K562 (cell line): ENCODE measurements around the gene ARSK. TPM values are rescaled to one million over a fixed set of nuclear protein-coding genes. Genes with fewer than 3 reads are reported as not detected.

Source experiments
- CHCHD3 ChIP-seq: fragments of 250-450 bp; sonication (Bioruptor Pico); IDR thresholded peaks from 2 replicates; pipeline ENCODE4 v2.1.2; 2022; ENCODE audit warnings: mild to moderate bottlenecking
- DIDO1 ChIP-seq: fragments of 450-650 bp; IDR thresholded peaks from 2 replicates; pipeline ENCODE4 v1.6.1; 2016; ENCODE audit warnings: low read depth, missing biosample characterization, missing genetic modification characterization
- GABPA ChIP-seq: fragments of 200-800 bp; sonication (Bioruptor generic); conservative IDR thresholded peaks from 2 replicates; pipeline ENCODE4 v1.6.1; 2016; ENCODE audit warnings: low read depth, missing genetic modification characterization, missing compliant biosample characterization
- JUN ChIP-seq, 2 experiments: sonication (generic) in 1 of 2; formaldehyde crosslinking in 1 of 2; IDR thresholded peaks; 2 replicates each; pipeline versions ENCODE4 v1.6.1 to v1.8.0; 2012 to 2022; ENCODE audit warnings: borderline replicate concordance in 2 of 2, mild to moderate bottlenecking in 2 of 2, improper control_type of control experiment in 1 of 2, low read depth in 1 of 2, low read length in 1 of 2, missing genetic modification reagents in 1 of 2
- KLF1 ChIP-seq: fragments of 450-650 bp; IDR thresholded peaks from 2 replicates; pipeline ENCODE4 v1.6.1; 2016; ENCODE audit warnings: missing genetic modification characterization, missing compliant biosample characterization
- LEF1 ChIP-seq: fragments of 450-650 bp; IDR thresholded peaks from 2 replicates; pipeline ENCODE4 v1.6.1; 2016; ENCODE audit warnings: mild to moderate bottlenecking
- NCOA4 ChIP-seq: fragments of 450-650 bp; IDR thresholded peaks from 2 replicates; pipeline ENCODE4 v1.6.1; 2018; ENCODE audit warnings: mild to moderate bottlenecking; ENCODE audit not compliant: partially characterized antibody
- NFE2 ChIP-seq: IDR thresholded peaks from 2 replicates; pipeline ENCODE4 v1.6.1; 2014; ENCODE audit warnings: antibody characterized with exemption, low read depth
- PHB2 ChIP-seq: fragments of 450-650 bp; IDR thresholded peaks from 2 replicates; pipeline ENCODE4 v1.6.1; 2017; ENCODE audit warnings: low read depth
- PHF8 ChIP-seq: fragments of 200-600 bp; sonication (generic); IDR thresholded peaks from 2 replicates; pipeline ENCODE4 v1.6.1; 2012; ENCODE audit warnings: mixed run types, mild to moderate bottlenecking, inconsistent platforms, low read length, moderate library complexity, borderline replicate concordance
- POLR3G ChIP-seq: IDR thresholded peaks from 2 replicates; pipeline ENCODE4 v1.6.1; 2011; ENCODE audit not compliant: insufficient read length, insufficient replicate concordance; ENCODE audit errors: extremely low read depth
- RBBP5 ChIP-seq: fragments of 200-600 bp; sonication (generic); IDR thresholded peaks from 2 replicates; pipeline ENCODE4 v1.6.1; 2012; ENCODE audit warnings: borderline replicate concordance, mild to moderate bottlenecking, low read length, control low read depth, inconsistent platforms; ENCODE audit not compliant: insufficient read depth, poor library complexity, severe bottlenecking
- SAP30 ChIP-seq: fragments of 200-600 bp; sonication (generic); IDR thresholded peaks from 2 replicates; pipeline ENCODE4 v1.6.1; 2012; ENCODE audit warnings: borderline replicate concordance, low read depth, mild to moderate bottlenecking, moderate library complexity, low read length, control low read depth, inconsistent platforms; ENCODE audit not compliant: insufficient read depth, poor library complexity, severe bottlenecking
- SMC3 ChIP-seq: conservative IDR thresholded peaks from 2 replicates; pipeline ENCODE4 v1.6.1; 2011; ENCODE audit warnings: low read depth, low read length, improper control_type of control experiment; ENCODE audit not compliant: insufficient read depth
- SRF ChIP-seq, 2 experiments: fragments of 250-450, 450-650 bp in 1 of 2; sonication (Bioruptor Pico) in 1 of 2; sonication (generic) in 1 of 2; formaldehyde crosslinking; IDR thresholded peaks; 2 replicates each; pipeline versions ENCODE4 v1.5.0 to v1.5.1; 2020 to 2022; ENCODE audit warnings: mild to moderate bottlenecking in 1 of 2, missing genetic modification reagents in 1 of 2
- TAF1 ChIP-seq: IDR thresholded peaks from 2 replicates; pipeline ENCODE4 v1.6.1; 2011; ENCODE audit warnings: mild to moderate bottlenecking, low read length, moderate library complexity; ENCODE audit not compliant: insufficient read depth, control insufficient read depth, severe bottlenecking; ENCODE audit errors: extremely low read depth
- TAF9B ChIP-seq: fragments of 450-650 bp; IDR thresholded peaks from 2 replicates; pipeline ENCODE4 v1.6.1; 2018; ENCODE audit warnings: mild to moderate bottlenecking; ENCODE audit not compliant: partially characterized antibody
- TBP ChIP-seq: optimal IDR thresholded peaks from 2 replicates; pipeline ENCODE3; 2011; ENCODE audit warnings: low read depth, low read length, improper control_type of control experiment
- USF2 ChIP-seq: sonication (generic); formaldehyde crosslinking; IDR thresholded peaks from 2 replicates; pipeline ENCODE4 v1.5.0; 2020; ENCODE audit warnings: missing genetic modification reagents
- ZNF232 ChIP-seq: sonication (generic); formaldehyde crosslinking; IDR thresholded peaks from 2 replicates; pipeline ENCODE4 v1.8.0; 2022; ENCODE audit warnings: mild to moderate bottlenecking, missing genetic modification reagents
- ZNF444 ChIP-seq: fragments of 250-450 bp; sonication (Bioruptor Pico); IDR thresholded peaks from 2 replicates; pipeline ENCODE4 v1.4.0; 2020; ENCODE audit warnings: mild to moderate bottlenecking, moderate library complexity
- ZNF561 ChIP-seq: fragments of 450-650 bp; formaldehyde crosslinking; conservative IDR thresholded peaks from 2 replicates; pipeline ENCODE4 v1.4.0; 2020; ENCODE audit warnings: mild to moderate bottlenecking, moderate library complexity
- ZNF766 ChIP-seq: fragments of 200-800 bp; sonication (Bioruptor generic); conservative IDR thresholded peaks from 2 replicates; pipeline ENCODE4 v1.6.1; 2016; ENCODE audit warnings: missing genetic modification characterization, missing compliant biosample characterization
- polyA plus RNA-seq, 8 experiments: library from polyadenylated mRNA; depleted of rRNA in 4 of 8; stranded (reverse) in 5 of 8; unstranded in 3 of 8; fragments of >200 nt; fragmentation: Nextera tagmentation in 2 of 8; fragmentation: Illumina TruSeq in 1 of 8; extraction: Ambion mirVana in 2 of 8; extraction: Trizol in 1 of 8; gene quantifications; 2 replicates each; pipeline versions ENCODE4 v1.2.1 to v1.2.3, GENCODE V29; 2011 to 2014; ENCODE audit warnings: inconsistent platforms in 1 of 8, missing spikeins in 1 of 8
- total RNA-seq, 7 experiments: library from RNA; depleted of rRNA in 6 of 7; stranded (reverse); fragments of >200 nt in 6 of 7; fragmentation: Illumina TruSeq in 2 of 7; extraction: Trizol in 2 of 7; gene quantifications; 2 replicates each; pipeline versions ENCODE4 v1.2.1 to v1.2.3, GENCODE V29; 2011 to 2021; ENCODE audit warnings: low replicate concordance in 1 of 7

The ARSK gene
- total and polyA plus RNA-seq, 9 of the 15 experiments (the other 6 are each of a cell fraction or from before 2014, with no cell fraction given), result 2.7 to 9.4 (median 7.1) TPM

GRCh38 chr5:95646569-95647431 is 91.9 kb downstream of the ARSK start, which contains the start of gene RFESD (continued):
- TF ChIP-seq TAF1 (peak; percentile 98), SRF (CRISPR knock-in tag; IDR thresholded peaks at IDR 0.05) (peak in 1 of 2 experiments; percentile 60; a peak in 1 of 4 replicates), ZNF444 (CRISPR knock-in tag) (no peak), NCOA4 (no peak), ZNF766 (CRISPR knock-in tag) (peak; percentile 70; the same call in 1 of the 2 replicates), PHF8 (peak; percentile 72; the same call in 1 of the 2 replicates), RBBP5 (peak; percentile 78), DIDO1 (tag) (no peak), ZNF232 (CRISPR knock-in tag) (0 out of 2 replicates have a peak, but pooled peaks have one; percentile 73), POLR3G (no peak), ZNF561 (CRISPR knock-in tag) (no peak), PHB2 (no peak), JUN (IDR thresholded peaks at IDR 0.05; ENCODE audit: borderline replicate concordance, low read depth, low read length) (peak; percentile 22; the same call in 1 of the 2 replicates), JUN (CRISPR knock-in tag; IDR thresholded peaks at IDR 0.05; ENCODE audit: borderline replicate concordance) (no peak), LEF1 (peak; percentile 41; the same call in 1 of the 2 replicates), GABPA (peak; percentile 91), USF2 (CRISPR knock-in tag) (peak; percentile 98), KLF1 (tag) (peak; percentile 58; the same call in 1 of the 2 replicates), TBP (peak; percentile 85), SMC3 (peak; percentile 43; the same call in 1 of the 2 replicates), NFE2 (peak; percentile 7; the same call in 1 of the 2 replicates), SAP30 (peak; percentile 36), TAF9B (peak; percentile 93), CHCHD3 (CRISPR knock-in tag) (no peak)
